Measurements from ENCODE around the gene THRA. TPM values are rescaled to one million over a fixed set of nuclear protein-coding genes. Genes with fewer than 3 reads are reported as not detected.

THRA gene
- total RNA-seq, 2 experiments from 2014 or later, result 8.4 TPM

GRCh38 chr17:40101367-40102210, 38.8 kb downstream of the THRA start:
- ChIA-PET CTCF (interaction anchor here (1.4 to 10.5 kb wide), 5 partner anchors 10 to 67 kb away, joined by 4 to 141 read pairs (median 10); partner anchors contain the start of gene MSL1), POLR2A (interaction anchor here (0.8 to 7.8 kb wide), 11 partner anchors 10 to 223 kb away, joined by 3 to 110 read pairs (median 10); partner anchors contain the start of genes MED24, MSL1 and PSMD3)
- H3K4me3 Mint-ChIP-seq, result no peak overlapping the region
- H3K4me1 Mint-ChIP-seq, result peaks cover 89% of the 10 kb centered on the region
- no peak for DNase-seq
- H3K27me3 Mint-ChIP-seq, result no peaks in the 10 kb centered on the region
- H3K36me3 Mint-ChIP-seq (ENCODE audit: low read depth), result peaks cover 15% of the 10 kb centered on the region
- H3K27ac Mint-ChIP-seq, result no peak overlapping the region
- no peaks in the 10 kb centered on the region for H3K9me3 Mint-ChIP-seq

- DNase-seq, result no peak
- no peaks in the 10 kb centered on the region for H3K9me3 Mint-ChIP-seq
- CTCF ChIA-PET, result interaction anchor here (1.1 to 10.5 kb wide), 3 partner anchors 9 to 27 kb away, joined by 3 to 141 read pairs (median 4); no protein-coding TSS in a partner anchor
- peaks cover 4% of the 10 kb centered on the region for H3K36me3 Mint-ChIP-seq (ENCODE audit: low read depth)
- no peak overlapping the region for H3K4me3 Mint-ChIP-seq
- POLR2A ChIA-PET, result interaction anchor here (0.8 to 2.6 kb wide), 4 partner anchors 10 to 40 kb away, joined by 3 to 10 read pairs (median 7); partner anchors contain the start of gene CASC3
- peaks cover 89% of the 10 kb centered on the region for H3K4me1 Mint-ChIP-seq
- H3K27ac Mint-ChIP-seq, result no peak overlapping the region
- H3K27me3 Mint-ChIP-seq, result no peaks in the 10 kb centered on the region
Measured at GRCh38 chr17:40103071-40103661, 40.4 kb downstream of the THRA start.

- Mint-ChIP-seq H3K4me3 (no peak overlapping the region), H3K27ac (no peak overlapping the region), H3K27me3 (no peaks in the 10 kb centered on the region), H3K4me1 (peaks cover 89% of the 10 kb centered on the region), H3K9me3 (no peaks in the 10 kb centered on the region), H3K36me3 (ENCODE audit: low read depth) (peaks cover 2% of the 10 kb centered on the region)
- no peak for DNase-seq
- CTCF ChIA-PET, result interaction anchor here (1.1 to 10.5 kb wide), 2 partner anchors 8 to 17 kb away, joined by 3 to 141 read pairs; no protein-coding TSS in a partner anchor
- POLR2A ChIA-PET, result interaction anchor here (0.8 to 2.6 kb wide), 4 partner anchors 10 to 40 kb away, joined by 3 to 10 read pairs (median 7); partner anchors contain the start of gene CASC3
Measured at GRCh38 chr17:40103688-40104087, 40.9 kb downstream of the THRA start.

GRCh38 chr17:40104594-40105486, 42.1 kb downstream of the THRA start:
- CTCF ChIA-PET, result interaction anchor here (0.6 to 10.5 kb wide), 3 partner anchors 7 to 254 kb away, joined by 3 to 141 read pairs (median 3); no protein-coding TSS in a partner anchor
- peak overlapping the region; percentile 29 for H3K27ac Mint-ChIP-seq
- H3K9me3 Mint-ChIP-seq, result no peaks in the 10 kb centered on the region
- no peak for DNase-seq
- H3K4me3 Mint-ChIP-seq, result no peak overlapping the region
- POLR2A ChIA-PET, result interaction anchor here (1.0 to 1.2 kb wide), 2 partner anchors 8 to 125 kb away, joined by 3 read pairs; partner anchors contain the start of gene PSMD3
- H3K27me3 Mint-ChIP-seq, result no peaks in the 10 kb centered on the region
- peaks cover 87% of the 10 kb centered on the region for H3K4me1 Mint-ChIP-seq
- H3K36me3 Mint-ChIP-seq (ENCODE audit: low read depth), result no peaks in the 10 kb centered on the region

GRCh38 chr17:40105861-40106759, 43.3 kb downstream of the THRA start:
- no peak overlapping the region for H3K27ac Mint-ChIP-seq
- H3K36me3 Mint-ChIP-seq (ENCODE audit: low read depth), result no peaks in the 10 kb centered on the region
- H3K27me3 Mint-ChIP-seq, result no peaks in the 10 kb centered on the region
- peaks cover 86% of the 10 kb centered on the region for H3K4me1 Mint-ChIP-seq
- ChIA-PET POLR2A (interaction anchor here (1.0 to 2.3 kb wide), 8 partner anchors 9 to 178 kb away, joined by 3 to 24 read pairs (median 4); partner anchors contain the start of genes CASC3, MED24 and MSL1), CTCF (interaction anchor here (0.7 to 1.1 kb wide), 5 partner anchors 31 to 348 kb away, joined by 3 to 4 read pairs (median 3); partner anchors contain the start of gene PSMD3)
- H3K4me3 Mint-ChIP-seq, result no peak overlapping the region
- no peak for DNase-seq
- H3K9me3 Mint-ChIP-seq, result no peaks in the 10 kb centered on the region

- CTCF ChIA-PET, result interaction anchor here (0.7 to 1.2 kb wide), 5 partner anchors 21 to 349 kb away, joined by 3 to 4 read pairs (median 3); partner anchors contain the start of gene PSMD3
- DNase-seq, result no peak
- Mint-ChIP-seq H3K9me3 (no peaks in the 10 kb centered on the region), H3K36me3 (ENCODE audit: low read depth) (no peaks in the 10 kb centered on the region), H3K4me3 (no peak overlapping the region), H3K27me3 (no peaks in the 10 kb centered on the region), H3K27ac (peak overlapping the region; percentile 88), H3K4me1 (peaks cover 89% of the 10 kb centered on the region)
- POLR2A ChIA-PET, result interaction anchor here (0.7 to 2.3 kb wide), 9 partner anchors 10 to 177 kb away, joined by 3 to 24 read pairs (median 4); partner anchors contain the start of genes CASC3, MED24 and MSL1
Measured at GRCh38 chr17:40106760-40107521, 44.2 kb downstream of the THRA start.

GRCh38 chr17:40107522-40108174, 44.9 kb downstream of the THRA start:
- H3K4me3 Mint-ChIP-seq, result no peak overlapping the region
- H3K27me3 Mint-ChIP-seq, result no peaks in the 10 kb centered on the region
- H3K9me3 Mint-ChIP-seq, result no peaks in the 10 kb centered on the region
- H3K27ac Mint-ChIP-seq, result peak overlapping the region; percentile 88
- H3K4me1 Mint-ChIP-seq, result peaks cover 94% of the 10 kb centered on the region
- DNase-seq, result no peak
- ChIA-PET POLR2A (interaction anchor here (0.7 to 2.3 kb wide), 8 partner anchors 10 to 176 kb away, joined by 3 to 24 read pairs (median 4); partner anchors contain the start of genes MED24 and MSL1), CTCF (interaction anchor here (0.7 to 1.2 kb wide), 3 partner anchors 21 to 94 kb away, joined by 3 read pairs; no protein-coding TSS in a partner anchor)
- no peaks in the 10 kb centered on the region for H3K36me3 Mint-ChIP-seq (ENCODE audit: low read depth)

- Mint-ChIP-seq H3K4me3 (no peak overlapping the region), H3K36me3 (ENCODE audit: low read depth) (no peaks in the 10 kb centered on the region), H3K4me1 (peaks cover 95% of the 10 kb centered on the region), H3K27me3 (no peaks in the 10 kb centered on the region), H3K9me3 (no peaks in the 10 kb centered on the region), H3K27ac (peak overlapping the region; percentile 5)
- ChIA-PET CTCF (interaction anchor here (0.6 to 7.4 kb wide), 14 partner anchors 10 to 116 kb away, joined by 3 to 141 read pairs (median 4); partner anchors contain the start of genes CSF3, MSL1 and NR1D1), POLR2A (interaction anchor here (1.3 to 6.9 kb wide), 5 partner anchors 12 to 110 kb away, joined by 5 to 132 read pairs (median 13); partner anchors contain the start of genes CASC3, MSL1, NR1D1 and THRA)
- DNase-seq, result no peak
Measured at GRCh38 chr17:40108970-40109824, 46.4 kb downstream of the THRA start.

- Mint-ChIP-seq H3K4me3 (no peak overlapping the region), H3K9me3 (no peaks in the 10 kb centered on the region), H3K36me3 (ENCODE audit: low read depth) (no peaks in the 10 kb centered on the region), H3K4me1 (peaks cover 85% of the 10 kb centered on the region), H3K27me3 (no peaks in the 10 kb centered on the region), H3K27ac (no peak overlapping the region)
- ChIA-PET POLR2A (interaction anchor here (1.3 to 6.9 kb wide), 6 partner anchors 13 to 109 kb away, joined by 5 to 132 read pairs (median 10); partner anchors contain the start of genes CASC3, MED24, MSL1 and NR1D1), CTCF (interaction anchor here (0.6 to 7.4 kb wide), 14 partner anchors 11 to 117 kb away, joined by 3 to 141 read pairs (median 6); partner anchors contain the start of genes MSL1 and NR1D1)
- no peak for DNase-seq
Measured at GRCh38 chr17:40110026-40110845, 47.5 kb downstream of the THRA start.

All from activated CD4-positive, alpha-beta memory T cell treated with anti-CD3 and anti-CD28 coated beads, Interleukin-2, amount 10 ng/mL, durations not matched to agents 7 days and 5 days (primary cell).